IPS DF 4.7 (cell line): ENCODE data around the gene ARHGAP35.

ENCODE experiments used
- DNase-seq: peaks from one replicate; pipeline ENCODE4 v3.0.0-alpha.2; 2013; ENCODE audit warnings: low spot score; ENCODE audit errors: extremely low read depth

Gene ARHGAP35

DNA sequence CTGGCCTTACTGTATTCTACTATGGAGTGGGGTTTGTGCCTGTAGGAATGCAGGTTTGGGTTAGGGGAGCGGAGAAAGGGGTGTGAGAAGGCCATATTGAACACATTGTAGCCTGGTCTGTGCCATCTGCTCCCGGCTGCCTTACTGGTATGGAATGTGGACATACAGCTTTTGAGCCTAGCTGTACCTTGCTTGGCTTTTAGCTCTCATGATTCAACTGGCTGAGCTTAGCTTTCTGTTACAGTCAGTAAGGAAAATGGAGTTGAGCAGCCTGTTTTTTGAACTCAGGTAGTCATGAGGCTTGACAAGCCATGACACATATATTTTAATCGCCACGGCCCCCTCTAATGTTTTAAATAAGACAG, 41.6 kb downstream of the ARHGAP35 start:
- no peak for DNase-seq

DNA sequence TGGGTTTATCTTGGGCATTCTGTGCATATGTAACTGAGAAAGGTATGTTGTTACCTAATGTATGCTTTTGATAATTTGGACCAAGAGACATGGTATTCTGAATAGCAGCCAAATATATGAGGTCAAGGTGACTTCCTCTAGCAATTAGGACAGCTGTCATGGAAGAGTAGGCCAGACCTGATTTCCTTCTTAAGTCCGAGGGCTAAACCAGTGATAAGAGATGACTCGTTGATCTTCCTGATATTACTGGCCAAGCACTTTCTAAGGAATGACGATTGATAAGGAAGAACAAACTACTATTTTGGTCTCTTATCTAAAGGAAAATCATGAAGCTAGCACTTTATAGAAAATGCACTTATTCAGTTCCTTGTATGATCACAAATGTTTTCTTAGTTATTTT, 42.7 kb downstream of the ARHGAP35 start:
- DNase-seq = no peak

DNA sequence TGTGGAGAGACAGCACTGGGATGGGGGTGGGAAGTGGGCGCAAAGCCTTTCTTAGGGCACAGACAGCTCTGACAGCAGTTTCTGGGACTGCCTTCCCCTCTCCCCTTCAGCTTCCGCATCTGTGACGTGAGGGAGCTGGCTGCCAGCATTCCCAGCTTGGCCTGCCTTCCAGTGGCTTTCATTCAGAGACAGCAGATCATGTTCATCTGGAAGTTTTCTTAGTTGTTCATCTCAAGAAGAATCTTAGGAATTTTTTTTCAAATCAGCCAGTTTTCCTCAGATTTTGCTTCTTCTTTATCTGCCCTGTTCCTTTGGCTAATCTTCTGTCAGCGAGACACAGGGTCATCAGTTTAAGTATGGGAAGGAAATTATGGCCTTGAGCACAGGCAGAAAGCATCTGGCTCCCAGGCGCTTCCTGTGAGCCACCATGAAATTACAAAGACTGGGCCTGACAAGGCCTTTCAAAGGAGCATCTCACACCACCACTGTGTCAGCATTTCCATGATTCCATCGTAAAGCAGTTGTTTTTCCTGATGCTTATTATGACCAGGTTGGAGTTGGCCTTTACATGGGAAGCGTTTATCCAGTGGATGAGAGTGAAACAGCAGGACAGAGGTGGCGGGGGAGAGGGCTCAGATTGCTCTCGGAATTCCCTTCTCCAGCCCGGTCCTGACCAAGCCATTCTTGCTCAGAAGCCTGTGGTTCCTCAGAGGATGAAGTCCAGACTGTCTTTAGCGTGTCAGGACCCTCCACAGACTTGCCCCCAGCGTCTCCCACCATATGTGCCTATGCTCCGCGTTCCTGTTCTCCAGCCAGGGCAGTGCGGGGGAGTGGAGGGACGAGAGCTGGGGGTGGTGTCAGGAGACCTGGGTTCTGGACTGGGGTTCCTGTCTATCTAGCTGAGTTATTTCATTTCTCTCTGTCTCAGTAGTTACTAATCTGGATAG, 43.6 kb downstream of the ARHGAP35 start:
- no peak for DNase-seq

DNA sequence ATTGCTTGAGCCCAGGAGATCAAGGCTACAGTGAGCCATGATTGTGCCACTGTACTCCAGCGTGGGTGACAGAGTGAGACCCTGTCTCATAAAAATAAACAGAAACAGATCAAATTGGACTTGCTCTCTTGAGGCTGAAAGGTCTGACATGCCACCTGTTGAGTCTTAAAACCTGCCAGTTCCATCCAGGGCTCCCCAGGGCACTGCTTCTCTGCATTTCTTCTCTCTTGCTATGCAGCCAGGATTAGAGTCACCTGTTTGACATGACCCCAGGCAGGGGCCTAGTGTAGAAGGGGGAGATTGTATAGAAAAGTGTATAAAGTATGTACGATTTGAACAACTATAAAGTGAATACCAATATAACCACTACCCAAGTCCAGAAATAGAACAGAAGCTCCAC, 45.4 kb downstream of the ARHGAP35 start:
- no peak for DNase-seq

DNA sequence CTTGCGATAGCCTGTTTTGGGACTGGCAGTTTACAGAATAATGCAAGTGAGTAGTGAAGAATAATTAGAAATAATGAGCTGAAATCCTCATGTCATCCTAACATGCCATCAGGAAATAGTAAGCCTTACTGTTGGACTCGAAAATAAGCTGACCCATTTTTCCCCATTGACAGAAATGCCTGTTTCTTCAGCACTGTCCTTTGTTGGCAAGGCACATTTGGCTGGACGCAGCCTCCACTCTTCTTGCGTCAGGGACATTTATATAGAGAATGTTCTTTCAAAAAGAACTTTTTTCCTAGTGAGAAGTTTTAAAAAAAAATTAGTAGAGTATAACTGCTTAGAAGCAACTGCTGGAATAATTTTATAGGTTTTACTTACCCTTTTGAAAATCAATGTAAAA, 47.1 kb downstream of the ARHGAP35 start:
- DNase-seq = no peak

DNA sequence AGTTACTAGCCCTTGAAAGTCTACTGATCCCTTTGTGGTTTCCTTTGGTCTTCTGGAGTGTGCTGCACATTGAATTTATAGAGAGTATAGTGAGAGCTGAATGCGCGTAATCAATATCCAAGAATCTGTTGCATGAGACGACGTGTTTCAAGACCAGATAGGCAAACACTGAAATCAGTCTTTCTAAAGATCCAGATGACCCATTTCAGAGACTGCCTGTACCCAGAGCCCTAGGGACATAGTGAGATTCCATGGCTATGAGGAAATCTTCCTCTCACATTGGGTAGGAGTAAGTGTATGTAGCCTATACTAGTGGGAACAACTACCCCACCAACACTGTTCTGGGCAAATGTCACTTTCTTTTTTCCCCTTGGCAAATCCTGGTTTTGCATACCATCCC, 48.6 kb downstream of the ARHGAP35 start:
- no peak for DNase-seq
